Uterus (tissue), 4 donors: ENCODE results near the gene CNIH2. TPM values are rescaled to one million over a fixed set of nuclear protein-coding genes. Genes with fewer than 3 reads are reported as not detected.

ENCODE experiments used
- DNase-seq, 2 donors: peaks; one replicate each; pipeline ENCODE4 v3.0.0-alpha.2; 2019 to 2020
- H3K27ac ChIP-seq, 2 donors: fragments of 200-600 bp; sonication (generic); 1 replicate in 1 of 2; 2 replicates in 1 of 2; pipeline ENCODE4 v1.5.1; 2016 to 2018
- H3K27me3 ChIP-seq, 2 donors: fragments of 200-600 bp; sonication (generic); one replicate each; pipeline ENCODE4 v1.5.1; 2018 to 2019; ENCODE audit warnings: control low read depth in 1 of 2
- H3K36me3 ChIP-seq, 2 donors: fragments of 200-600 bp; sonication (generic); one replicate each; pipeline ENCODE4 v1.5.1; 2019; ENCODE audit warnings: control low read depth in 1 of 2
- H3K4me1 ChIP-seq, 2 donors: fragments of 200-600 bp; sonication (generic); one replicate each; pipeline ENCODE4 v1.5.1; 2018 to 2019; ENCODE audit warnings: control low read depth in 1 of 2
- H3K4me3 ChIP-seq, 2 donors: fragments of 200-600 bp; sonication (generic); 1 replicate in 1 of 2; 2 replicates in 1 of 2; pipeline ENCODE4 v1.5.1; 2018 to 2019; ENCODE audit warnings: mild to moderate bottlenecking in 1 of 2
- H3K9me3 ChIP-seq, 2 donors: fragments of 200-600 bp; sonication (generic); one replicate each; pipeline ENCODE4 v1.5.1; 2019; ENCODE audit warnings: control low read depth in 1 of 2
- POLR2A ChIP-seq, 2 donors: fragments of 450-650 bp; IDR thresholded peaks; one replicate each; pipeline ENCODE4 v1.6.1; 2016; ENCODE audit warnings: antibody characterized with exemption in 2 of 2, mild to moderate bottlenecking in 1 of 2, moderate library complexity in 1 of 2
- intact Hi-C: fragments of 100-400 bp; cut with DNase I; formaldehyde crosslinking; loops from one replicate; pipeline ENCODE4 v1.15.1; 2023; ENCODE audit warnings: low total_unique reads
- total RNA-seq, 4 donors: library from RNA; depleted of rRNA in 3 of 4; stranded (reverse); fragments of >200 nt in 3 of 4; gene quantifications; one replicate each; pipeline versions ENCODE4 v1.1.0 to v1.2.4, GENCODE V29; 2014 to 2023
- TF ChIP-seq, protein P1 (sequence below), 4 experiments: fragments of 200-600 bp in 2 of 4; fragments of 450-650 bp in 2 of 4; sonication (generic) in 2 of 4; IDR thresholded peaks; one replicate each; pipeline ENCODE4 v1.5.1; 2016 to 2019; ENCODE audit warnings: antibody characterized with exemption in 4 of 4, mild to moderate bottlenecking in 2 of 4, moderate library complexity in 1 of 4
- donor health status: DM: yes; HTN: yes; CAD: no.

The CNIH2 gene
- total RNA-seq, 4 donors from 2014 or later = 1.2 to 1.5 TPM; not detected in 2

DNA sequence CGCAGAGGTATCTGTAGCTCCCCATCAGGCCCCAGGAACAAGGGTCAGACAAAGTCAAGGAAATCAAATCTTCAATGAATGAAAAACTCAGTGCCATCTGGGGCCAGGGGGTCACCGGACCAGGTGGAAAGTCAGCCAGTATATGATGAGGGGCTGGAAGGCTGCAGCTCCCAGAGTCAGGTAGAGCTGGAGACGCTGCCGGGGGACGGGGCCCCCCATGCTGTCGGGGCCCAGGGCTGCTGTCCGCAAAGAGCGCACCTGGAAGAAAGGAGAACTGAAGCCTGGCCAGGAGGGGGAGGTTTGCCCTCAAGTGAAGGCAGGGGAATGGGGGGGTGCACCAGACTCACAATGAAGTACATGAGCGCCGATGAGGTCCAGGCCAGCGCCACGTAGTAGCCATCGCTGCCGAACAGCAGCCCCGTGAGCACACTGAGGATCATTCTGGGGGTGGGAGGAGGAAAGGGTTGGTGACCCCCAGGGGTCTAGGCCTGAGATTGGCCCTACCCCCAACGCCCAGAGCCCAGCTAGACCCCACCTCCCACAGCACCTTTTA, 6.6 kb downstream of the CNIH2 start:
- no peak for DNase-seq
- H3K36me3 ChIP-seq = no peaks in the 10 kb centered on the region
- no peak overlapping the region for H3K27ac ChIP-seq
- H3K27me3 ChIP-seq = no peaks in the 10 kb centered on the region
- no peaks in the 10 kb centered on the region for H3K9me3 ChIP-seq
- intact Hi-C loops = loop anchor here (10.0 kb wide), 1 partner anchor 60 kb away; no protein-coding TSS in a partner anchor
- no peak overlapping the region for H3K4me3 ChIP-seq
- peaks cover 0 to 9% of the 10 kb centered on the region in 2 donors for H3K4me1 ChIP-seq
- TF ChIP-seq POLR2A (IDR thresholded peaks at IDR 0.05) = no peak
- TF ChIP-seq, protein P1, sequence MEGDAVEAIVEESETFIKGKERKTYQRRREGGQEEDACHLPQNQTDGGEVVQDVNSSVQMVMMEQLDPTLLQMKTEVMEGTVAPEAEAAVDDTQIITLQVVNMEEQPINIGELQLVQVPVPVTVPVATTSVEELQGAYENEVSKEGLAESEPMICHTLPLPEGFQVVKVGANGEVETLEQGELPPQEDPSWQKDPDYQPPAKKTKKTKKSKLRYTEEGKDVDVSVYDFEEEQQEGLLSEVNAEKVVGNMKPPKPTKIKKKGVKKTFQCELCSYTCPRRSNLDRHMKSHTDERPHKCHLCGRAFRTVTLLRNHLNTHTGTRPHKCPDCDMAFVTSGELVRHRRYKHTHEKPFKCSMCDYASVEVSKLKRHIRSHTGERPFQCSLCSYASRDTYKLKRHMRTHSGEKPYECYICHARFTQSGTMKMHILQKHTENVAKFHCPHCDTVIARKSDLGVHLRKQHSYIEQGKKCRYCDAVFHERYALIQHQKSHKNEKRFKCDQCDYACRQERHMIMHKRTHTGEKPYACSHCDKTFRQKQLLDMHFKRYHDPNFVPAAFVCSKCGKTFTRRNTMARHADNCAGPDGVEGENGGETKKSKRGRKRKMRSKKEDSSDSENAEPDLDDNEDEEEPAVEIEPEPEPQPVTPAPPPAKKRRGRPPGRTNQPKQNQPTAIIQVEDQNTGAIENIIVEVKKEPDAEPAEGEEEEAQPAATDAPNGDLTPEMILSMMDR (IDR thresholded peaks at IDR 0.05) = no peak

DNA sequence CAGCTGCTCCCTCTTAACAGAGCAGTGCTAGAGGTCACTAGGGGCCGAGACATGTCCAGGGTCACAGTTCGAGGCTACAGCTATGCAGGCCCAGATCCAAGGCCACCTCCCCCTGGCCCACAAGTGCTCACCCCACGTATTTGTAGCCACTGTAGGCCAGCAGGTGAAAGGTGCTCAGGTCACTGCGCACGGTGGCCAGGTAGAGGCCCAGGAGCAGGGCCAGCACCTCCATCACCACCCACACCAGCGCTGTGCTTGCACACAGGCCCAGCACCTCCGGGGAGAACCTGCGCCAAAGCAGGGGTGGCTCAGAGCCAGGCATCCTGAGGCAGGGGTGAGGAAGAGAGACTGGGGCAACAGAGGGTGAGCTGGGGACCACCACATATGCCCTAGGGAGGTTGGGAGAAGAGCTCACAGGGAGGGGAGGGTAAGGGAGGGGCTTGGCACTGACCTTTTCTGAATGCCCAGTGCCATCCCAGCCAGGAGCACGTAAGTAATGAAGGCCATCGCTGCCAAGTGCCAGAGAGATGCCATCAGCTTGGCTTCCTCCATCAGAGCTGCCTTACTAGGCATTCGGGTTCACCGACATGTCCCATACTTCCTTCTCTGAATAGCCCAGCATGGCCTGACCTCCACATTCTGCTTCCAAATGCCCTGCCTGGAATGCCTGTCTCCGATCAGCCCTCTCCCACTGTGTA, 7.4 kb downstream of the CNIH2 start:
- H3K27ac ChIP-seq = no peak overlapping the region
- no peak for TF ChIP-seq POLR2A (IDR thresholded peaks at IDR 0.05)
- TF ChIP-seq, protein P1 (IDR thresholded peaks at IDR 0.05) = no peak
- intact Hi-C loops = loop anchor here (10.0 kb wide), 1 partner anchor 61 kb away; no protein-coding TSS in a partner anchor
- H3K36me3 ChIP-seq = no peaks in the 10 kb centered on the region
- H3K4me1 ChIP-seq = peaks cover 0 to 14% of the 10 kb centered on the region in 2 donors
- no peaks in the 10 kb centered on the region for H3K27me3 ChIP-seq
- H3K4me3 ChIP-seq = no peak overlapping the region
- H3K9me3 ChIP-seq = no peaks in the 10 kb centered on the region
- no peak for DNase-seq

DNA sequence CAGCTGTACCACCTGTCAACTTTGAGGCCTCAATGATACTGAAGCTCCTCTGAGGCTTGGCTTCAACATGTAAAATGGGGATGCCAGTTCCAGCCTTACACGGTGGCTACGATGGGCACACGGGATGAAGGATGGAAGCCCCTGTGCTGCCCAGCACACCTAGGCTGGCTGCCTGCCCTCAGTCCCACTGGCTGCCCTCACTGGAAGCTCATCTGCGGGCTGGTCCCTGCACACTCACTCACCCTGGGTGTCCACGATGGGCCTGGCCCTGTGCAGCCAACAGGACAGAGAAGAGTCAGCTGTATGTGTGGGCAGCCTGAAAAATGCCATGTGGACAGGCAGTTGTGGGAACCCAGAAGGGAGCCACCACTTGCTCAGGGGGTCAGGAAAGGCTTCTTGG, 8.7 kb downstream of the CNIH2 start:
- intact Hi-C loops = loop anchor here (10.0 kb wide), 1 partner anchor 62 kb away; no protein-coding TSS in a partner anchor

DNA sequence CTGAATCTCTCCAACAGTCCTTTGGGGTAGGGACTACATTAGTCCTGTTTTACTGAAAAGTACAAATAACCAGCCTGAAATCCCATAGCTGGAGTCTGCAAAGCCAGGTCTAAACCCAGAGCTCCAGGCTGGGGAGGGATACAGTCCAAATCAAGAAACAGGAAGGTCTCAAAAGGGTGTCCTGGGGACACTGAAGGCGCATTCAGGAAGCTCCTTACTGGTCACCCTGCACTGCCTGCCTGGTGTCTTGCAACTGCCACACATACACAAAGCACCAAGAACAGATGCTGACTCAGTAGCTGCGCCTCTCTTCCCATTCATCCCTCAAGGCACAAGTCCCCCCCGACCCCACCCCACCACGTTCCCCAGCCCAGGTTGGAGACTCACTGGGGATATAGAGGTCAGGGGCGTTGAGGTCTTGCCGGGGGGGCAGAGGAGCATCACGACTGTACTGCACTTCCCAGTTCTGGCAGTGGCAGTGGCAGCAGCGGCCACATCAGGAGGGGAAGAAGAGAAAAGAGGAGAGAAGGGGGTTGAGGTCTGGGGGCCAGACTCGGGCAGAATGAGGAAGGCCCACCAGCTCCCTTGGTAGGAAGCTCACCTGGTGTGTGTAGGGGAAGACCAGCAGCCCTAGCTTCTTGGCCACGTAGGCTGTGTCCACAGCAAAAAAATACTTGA, 9.4 kb downstream of the CNIH2 start:
- TF ChIP-seq, protein P1 (IDR thresholded peaks at IDR 0.05) = no peak
- TF ChIP-seq POLR2A (IDR thresholded peaks at IDR 0.05) = no peak
- intact Hi-C loops = loop anchor here (10.0 kb wide), 1 partner anchor 63 kb away; no protein-coding TSS in a partner anchor
- Histone ChIP-seq H3K9me3 (no peaks in the 10 kb centered on the region), H3K4me3 (no peak overlapping the region), H3K27me3 (peaks cover 0 to 6% of the 10 kb centered on the region in 2 donors), H3K27ac (no peak overlapping the region), H3K36me3 (no peaks in the 10 kb centered on the region), H3K4me1 (peaks cover 0 to 19% of the 10 kb centered on the region in 2 donors)
- DNase-seq = no peak

More for the DNA sequence above, 8.7 kb downstream of the CNIH2 start:
- H3K9me3 ChIP-seq = no peaks in the 10 kb centered on the region
- peaks cover 0 to 14% of the 10 kb centered on the region in 2 donors for H3K4me1 ChIP-seq
- no peaks in the 10 kb centered on the region for H3K27me3 ChIP-seq
- H3K36me3 ChIP-seq = no peaks in the 10 kb centered on the region
- DNase-seq = no peak
- no peak overlapping the region for H3K27ac ChIP-seq
- TF ChIP-seq POLR2A (IDR thresholded peaks at IDR 0.05) = no peak
- TF ChIP-seq, protein P1 (IDR thresholded peaks at IDR 0.05) = no peak
- H3K4me3 ChIP-seq = no peak overlapping the region
